Measurements from ENCODE around the gene BSCL2.
"Not testable (repeated sequence)": the region's sequence is repeated elsewhere in the genome, so short reads cannot be mapped to it uniquely, and the experiment has no call there.

Gene BSCL2

GRCh38 chr11:62652161-62653006 is 54.8 kb downstream of the BSCL2 start:
- DNase-seq, result no peak

GRCh38 chr11:62650283-62650682 is 56.9 kb downstream of the BSCL2 start:
- DNase-seq, result not testable (repeated sequence)

GRCh38 chr11:62649486-62649885 is 57.7 kb downstream of the BSCL2 start:
- DNase-seq, result no peak

GRCh38 chr11:62648967-62649364 is 58.3 kb downstream of the BSCL2 start:
- no peak for DNase-seq

- no peak for DNase-seq
Measured at GRCh38 chr11:62648185-62648966, 58.8 kb downstream of the BSCL2 start.

- DNase-seq, result no peak
Measured at GRCh38 chr11:62647609-62648005, 59.6 kb downstream of the BSCL2 start.

- no peak for DNase-seq
Measured at GRCh38 chr11:62646825-62647608, 60.2 kb downstream of the BSCL2 start.

GRCh38 chr11:62645946-62646824 is 61.0 kb downstream of the BSCL2 start, which contains the start of gene GANAB:
GANAB (minus strand) TSS chr11:62646613; CDS start chr11:62646599, 14 bp downstream.
- peak; percentile 96 to 97 for DNase-seq

GRCh38 chr11:62645671-62645945 is 61.6 kb downstream of the BSCL2 start:
- DNase-seq, result no peak

- DNase-seq, result no peak
Measured at GRCh38 chr11:62644220-62644619, 63.0 kb downstream of the BSCL2 start.

All from Kasumi-1 (cell line).